NOMO-1 treated with dmso at 0.1 percent for 144 hours (cell line): Measurements from ENCODE around the gene CYTH4.
"Not testable (repeated sequence)": the region's sequence is repeated elsewhere in the genome, so short reads cannot be mapped to it uniquely, and the experiment has no call there.

Experiments used
- DNase-seq: peaks from one replicate; lab custom pipeline; 2025; ENCODE audit not compliant: unreplicated experiment; lab: John Stamatoyannopoulos, UW

Gene CYTH4

GRCh38 chr22:37245740-37246139, 36.6 kb upstream of the CYTH4 start:
- DNase-seq = no peak

GRCh38 chr22:37248251-37248650, 34.1 kb upstream of the CYTH4 start:
- no peak for DNase-seq

- DNase-seq = no peak
Measured at GRCh38 chr22:37249986-37250385, 32.3 kb upstream of the CYTH4 start.

- not testable (repeated sequence) for DNase-seq
Measured at GRCh38 chr22:37251836-37252235, 30.5 kb upstream of the CYTH4 start.

GRCh38 chr22:37253126-37253660, 29.1 kb upstream of the CYTH4 start:
- DNase-seq = no peak

GRCh38 chr22:37254209-37254866, 28.0 kb upstream of the CYTH4 start:
- no peak for DNase-seq

- DNase-seq = no peak
Measured at GRCh38 chr22:37254867-37255233, 27.5 kb upstream of the CYTH4 start.

- no peak for DNase-seq
Measured at GRCh38 chr22:37255558-37256006, 26.7 kb upstream of the CYTH4 start.

- no peak for DNase-seq
Measured at GRCh38 chr22:37256075-37256726, 26.1 kb upstream of the CYTH4 start.

GRCh38 chr22:37258005-37258752, 24.1 kb upstream of the CYTH4 start:
- DNase-seq = no peak

- no peak for DNase-seq
Measured at GRCh38 chr22:37258753-37259401, 23.4 kb upstream of the CYTH4 start.

- DNase-seq = no peak
Measured at GRCh38 chr22:37259540-37260029, 22.7 kb upstream of the CYTH4 start.

- DNase-seq = no peak
Measured at GRCh38 chr22:37260155-37260795, 22.0 kb upstream of the CYTH4 start.

- DNase-seq = peak; percentile 57
Measured at GRCh38 chr22:37260901-37261336, 21.4 kb upstream of the CYTH4 start.

- no peak for DNase-seq
Measured at GRCh38 chr22:37262346-37262745, 20.0 kb upstream of the CYTH4 start.

- no peak for DNase-seq
Measured at GRCh38 chr22:37263966-37264887, 18.1 kb upstream of the CYTH4 start.

- no peak for DNase-seq
Measured at GRCh38 chr22:37266581-37267134, 15.7 kb upstream of the CYTH4 start.

GRCh38 chr22:37267135-37267587, 15.1 kb upstream of the CYTH4 start:
- no peak for DNase-seq
